PC-3 (cell line): ENCODE measurements around the gene MAP7.
"Not testable (repeated sequence)": the region's sequence is repeated elsewhere in the genome, so short reads cannot be mapped to it uniquely, and the experiment has no call there.

ENCODE experiments used
- CTCF ChIP-seq: fragments of 300-600 bp; sonication (generic); conservative IDR thresholded peaks from 2 replicates; pipeline ENCODE4 v1.5.1; 2017; ENCODE audit warnings: antibody characterized with exemption, low read depth, mild to moderate bottlenecking, low read length
- EZH2 ChIP-seq: fragments of 300-600 bp; sonication (generic); IDR thresholded peaks from one replicate; pipeline ENCODE4 v1.6.1; 2017; ENCODE audit warnings: antibody characterized with exemption, mild to moderate bottlenecking, low read length; ENCODE audit not compliant: unreplicated experiment
- EZH2phosphoT487 ChIP-seq: fragments of 300-600 bp; sonication (generic); IDR thresholded peaks from 2 replicates; pipeline ENCODE4 v1.6.1; 2018; ENCODE audit warnings: mild to moderate bottlenecking, antibody characterized with exemption, low read length, borderline replicate concordance

- TF ChIP-seq CTCF, EZH2phosphoT487, EZH2: not testable (repeated sequence)
These were observed 241.8 kb downstream of the MAP7 start for GRCh38 chr6:136308469-136308868.
